Measurements from ENCODE around the gene IGSF10. TPM values are rescaled to one million over a fixed set of nuclear protein-coding genes. Genes with fewer than 3 reads are reported as not detected.

The IGSF10 gene
- total and polyA plus RNA-seq, 2 of the 13 experiments (the other 11 are each of a cell fraction or from before 2014, with no cell fraction given) = 0.16 TPM; not detected in 1

DNA sequence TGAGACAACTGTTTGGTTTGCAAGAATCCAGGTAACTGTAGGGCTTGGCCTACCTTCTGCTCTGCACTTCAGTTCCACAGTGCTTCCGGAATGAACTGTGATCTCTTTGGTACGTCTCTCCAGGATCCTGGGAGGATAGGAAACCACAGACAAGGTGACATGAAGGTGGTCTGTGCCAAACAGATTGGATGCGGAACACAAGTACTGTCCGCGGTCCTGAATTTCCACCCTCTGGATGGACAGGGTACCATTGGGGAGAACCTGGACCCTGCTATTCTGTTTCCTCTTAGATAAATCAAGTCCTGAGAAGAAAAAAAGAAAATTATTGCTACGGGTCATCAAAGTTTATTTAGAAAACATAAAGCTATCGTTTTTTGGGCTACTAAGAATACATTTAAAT, 17.3 kb downstream of the IGSF10 start (continued):
- TF ChIP-seq ZNF569 (CRISPR knock-in tag; IDR thresholded peaks at IDR 0.05; ENCODE audit: borderline replicate concordance) (no peak), ZNF550 (CRISPR knock-in tag; IDR thresholded peaks at IDR 0.05; ENCODE audit: borderline replicate concordance) (no peak), MTERF4 (CRISPR knock-in tag; IDR thresholded peaks at IDR 0.05) (no peak), ZNF709 (CRISPR knock-in tag; IDR thresholded peaks at IDR 0.05) (0 out of 2 replicates have a peak, but pooled peaks have one; percentile 22), ZNF558 (CRISPR knock-in tag; IDR thresholded peaks at IDR 0.05; ENCODE audit: borderline replicate concordance) (no peak), FOXO4 (CRISPR knock-in tag; conservative IDR thresholded peaks at IDR 0.05) (no peak), MXD4 (CRISPR knock-in tag; IDR thresholded peaks at IDR 0.05) (no peak), ZNF570 (CRISPR knock-in tag; IDR thresholded peaks at IDR 0.05; ENCODE audit: borderline replicate concordance) (no peak), NFRKB (IDR thresholded peaks at IDR 0.05) (no peak), EHMT2 (IDR thresholded peaks at IDR 0.05; ENCODE audit: borderline replicate concordance, low read depth, low read length) (peak; percentile 83), ZMAT3 (CRISPR knock-in tag; conservative IDR thresholded peaks at IDR 0.05) (no peak), HOXA3 (CRISPR knock-in tag; IDR thresholded peaks at IDR 0.05) (no peak), GATAD1 (CRISPR knock-in tag; IDR thresholded peaks at IDR 0.05) (no peak), ATF1 (CRISPR knock-in tag; IDR thresholded peaks at IDR 0.05) (no peak)
- TF ChIP-seq, protein P1, sequence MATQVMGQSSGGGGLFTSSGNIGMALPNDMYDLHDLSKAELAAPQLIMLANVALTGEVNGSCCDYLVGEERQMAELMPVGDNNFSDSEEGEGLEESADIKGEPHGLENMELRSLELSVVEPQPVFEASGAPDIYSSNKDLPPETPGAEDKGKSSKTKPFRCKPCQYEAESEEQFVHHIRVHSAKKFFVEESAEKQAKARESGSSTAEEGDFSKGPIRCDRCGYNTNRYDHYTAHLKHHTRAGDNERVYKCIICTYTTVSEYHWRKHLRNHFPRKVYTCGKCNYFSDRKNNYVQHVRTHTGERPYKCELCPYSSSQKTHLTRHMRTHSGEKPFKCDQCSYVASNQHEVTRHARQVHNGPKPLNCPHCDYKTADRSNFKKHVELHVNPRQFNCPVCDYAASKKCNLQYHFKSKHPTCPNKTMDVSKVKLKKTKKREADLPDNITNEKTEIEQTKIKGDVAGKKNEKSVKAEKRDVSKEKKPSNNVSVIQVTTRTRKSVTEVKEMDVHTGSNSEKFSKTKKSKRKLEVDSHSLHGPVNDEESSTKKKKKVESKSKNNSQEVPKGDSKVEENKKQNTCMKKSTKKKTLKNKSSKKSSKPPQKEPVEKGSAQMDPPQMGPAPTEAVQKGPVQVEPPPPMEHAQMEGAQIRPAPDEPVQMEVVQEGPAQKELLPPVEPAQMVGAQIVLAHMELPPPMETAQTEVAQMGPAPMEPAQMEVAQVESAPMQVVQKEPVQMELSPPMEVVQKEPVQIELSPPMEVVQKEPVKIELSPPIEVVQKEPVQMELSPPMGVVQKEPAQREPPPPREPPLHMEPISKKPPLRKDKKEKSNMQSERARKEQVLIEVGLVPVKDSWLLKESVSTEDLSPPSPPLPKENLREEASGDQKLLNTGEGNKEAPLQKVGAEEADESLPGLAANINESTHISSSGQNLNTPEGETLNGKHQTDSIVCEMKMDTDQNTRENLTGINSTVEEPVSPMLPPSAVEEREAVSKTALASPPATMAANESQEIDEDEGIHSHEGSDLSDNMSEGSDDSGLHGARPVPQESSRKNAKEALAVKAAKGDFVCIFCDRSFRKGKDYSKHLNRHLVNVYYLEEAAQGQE (IDR thresholded peaks at IDR 0.05; ENCODE audit: borderline replicate concordance in 1 of 2, low read depth in 1 of 2, low read length in 2 of 2) = peak; percentile 69 to 96
- TF ChIP-seq, protein P2, sequence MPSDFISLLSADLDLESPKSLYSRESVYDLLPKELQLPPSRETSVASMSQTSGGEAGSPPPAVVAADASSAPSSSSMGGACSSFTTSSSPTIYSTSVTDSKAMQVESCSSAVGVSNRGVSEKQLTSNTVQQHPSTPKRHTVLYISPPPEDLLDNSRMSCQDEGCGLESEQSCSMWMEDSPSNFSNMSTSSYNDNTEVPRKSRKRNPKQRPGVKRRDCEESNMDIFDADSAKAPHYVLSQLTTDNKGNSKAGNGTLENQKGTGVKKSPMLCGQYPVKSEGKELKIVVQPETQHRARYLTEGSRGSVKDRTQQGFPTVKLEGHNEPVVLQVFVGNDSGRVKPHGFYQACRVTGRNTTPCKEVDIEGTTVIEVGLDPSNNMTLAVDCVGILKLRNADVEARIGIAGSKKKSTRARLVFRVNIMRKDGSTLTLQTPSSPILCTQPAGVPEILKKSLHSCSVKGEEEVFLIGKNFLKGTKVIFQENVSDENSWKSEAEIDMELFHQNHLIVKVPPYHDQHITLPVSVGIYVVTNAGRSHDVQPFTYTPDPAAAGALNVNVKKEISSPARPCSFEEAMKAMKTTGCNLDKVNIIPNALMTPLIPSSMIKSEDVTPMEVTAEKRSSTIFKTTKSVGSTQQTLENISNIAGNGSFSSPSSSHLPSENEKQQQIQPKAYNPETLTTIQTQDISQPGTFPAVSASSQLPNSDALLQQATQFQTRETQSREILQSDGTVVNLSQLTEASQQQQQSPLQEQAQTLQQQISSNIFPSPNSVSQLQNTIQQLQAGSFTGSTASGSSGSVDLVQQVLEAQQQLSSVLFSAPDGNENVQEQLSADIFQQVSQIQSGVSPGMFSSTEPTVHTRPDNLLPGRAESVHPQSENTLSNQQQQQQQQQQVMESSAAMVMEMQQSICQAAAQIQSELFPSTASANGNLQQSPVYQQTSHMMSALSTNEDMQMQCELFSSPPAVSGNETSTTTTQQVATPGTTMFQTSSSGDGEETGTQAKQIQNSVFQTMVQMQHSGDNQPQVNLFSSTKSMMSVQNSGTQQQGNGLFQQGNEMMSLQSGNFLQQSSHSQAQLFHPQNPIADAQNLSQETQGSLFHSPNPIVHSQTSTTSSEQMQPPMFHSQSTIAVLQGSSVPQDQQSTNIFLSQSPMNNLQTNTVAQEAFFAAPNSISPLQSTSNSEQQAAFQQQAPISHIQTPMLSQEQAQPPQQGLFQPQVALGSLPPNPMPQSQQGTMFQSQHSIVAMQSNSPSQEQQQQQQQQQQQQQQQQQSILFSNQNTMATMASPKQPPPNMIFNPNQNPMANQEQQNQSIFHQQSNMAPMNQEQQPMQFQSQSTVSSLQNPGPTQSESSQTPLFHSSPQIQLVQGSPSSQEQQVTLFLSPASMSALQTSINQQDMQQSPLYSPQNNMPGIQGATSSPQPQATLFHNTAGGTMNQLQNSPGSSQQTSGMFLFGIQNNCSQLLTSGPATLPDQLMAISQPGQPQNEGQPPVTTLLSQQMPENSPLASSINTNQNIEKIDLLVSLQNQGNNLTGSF (CRISPR knock-in tag; IDR thresholded peaks at IDR 0.05) = no peak
- TF ChIP-seq, protein P3, sequence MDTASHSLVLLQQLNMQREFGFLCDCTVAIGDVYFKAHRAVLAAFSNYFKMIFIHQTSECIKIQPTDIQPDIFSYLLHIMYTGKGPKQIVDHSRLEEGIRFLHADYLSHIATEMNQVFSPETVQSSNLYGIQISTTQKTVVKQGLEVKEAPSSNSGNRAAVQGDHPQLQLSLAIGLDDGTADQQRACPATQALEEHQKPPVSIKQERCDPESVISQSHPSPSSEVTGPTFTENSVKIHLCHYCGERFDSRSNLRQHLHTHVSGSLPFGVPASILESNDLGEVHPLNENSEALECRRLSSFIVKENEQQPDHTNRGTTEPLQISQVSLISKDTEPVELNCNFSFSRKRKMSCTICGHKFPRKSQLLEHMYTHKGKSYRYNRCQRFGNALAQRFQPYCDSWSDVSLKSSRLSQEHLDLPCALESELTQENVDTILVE (CRISPR knock-in tag; IDR thresholded peaks at IDR 0.05) = no peak

Measured in HepG2 (cell line).